Tibial nerve (tissue), 4 donors: Measurements from ENCODE around the gene FBXW7. TPM values are rescaled to one million over a fixed set of nuclear protein-coding genes. Genes with fewer than 3 reads are reported as not detected.

Experiments
- DNase-seq, 2 donors: peaks; one replicate each; pipeline ENCODE4 v3.0.0-alpha.2; 2019; ENCODE audit warnings: low spot score in 2 of 2
- H3K27ac ChIP-seq, 4 donors: fragments of 200-600 bp; sonication (generic) in 3 of 4; one replicate each; pipeline ENCODE4 v1.5.1; 2017 to 2019; ENCODE audit warnings: mild to moderate bottlenecking in 1 of 4
- H3K27me3 ChIP-seq, 2 donors: fragments of 200-600 bp; sonication (generic) in 1 of 2; one replicate each; pipeline versions ENCODE4 v1.5.1 to v1.6.0; 2017 to 2019
- H3K36me3 ChIP-seq, 3 donors: fragments of 200-600 bp; sonication (generic); one replicate each; pipeline ENCODE4 v1.5.1; 2018 to 2019
- H3K4me1 ChIP-seq, 4 donors: fragments of 200-600 bp; sonication (generic) in 3 of 4; one replicate each; pipeline ENCODE4 v1.5.1; 2017 to 2019
- H3K4me3 ChIP-seq, 4 donors: fragments of 200-600 bp; sonication (generic) in 3 of 4; one replicate each; pipeline ENCODE4 v1.5.1; 2017 to 2019; ENCODE audit warnings: mild to moderate bottlenecking in 1 of 4, moderate library complexity in 1 of 4
- H3K9me3 ChIP-seq, 4 donors: fragments of 200-600 bp; sonication (generic) in 3 of 4; one replicate each; pipeline ENCODE4 v1.5.1; 2017 to 2019
- EP300 ChIP-seq, 2 donors: sonication (generic); formaldehyde crosslinking; IDR thresholded peaks; one replicate each; pipeline ENCODE4 v1.6.1; 2017; ENCODE audit warnings: antibody characterized with exemption in 2 of 2, mild to moderate bottlenecking in 1 of 2
- POLR2A ChIP-seq, 2 donors: fragments of 450-650 bp; IDR thresholded peaks; one replicate each; pipeline ENCODE4 v1.6.1; 2017; ENCODE audit warnings: antibody characterized with exemption in 2 of 2, mild to moderate bottlenecking in 2 of 2, moderate library complexity in 2 of 2
- WGBS, 2 donors: methylation state at CpG; one replicate each; pipeline ENCODE4 v1.1.5; 2018; 5-methylcytosine and 5-hydroxymethylcytosine counted together
- total RNA-seq, 4 donors: library from RNA; depleted of rRNA; stranded (reverse); fragments of >200 nt; gene quantifications; one replicate each; pipeline ENCODE4 v1.1.0, GENCODE V29; 2016
- TF ChIP-seq, protein P1 (sequence below), 5 experiments: fragments of 200-600 bp in 3 of 5; fragments of 450-650 bp in 2 of 5; sonication (generic) in 3 of 5; IDR thresholded peaks; one replicate each; pipeline ENCODE4 v1.5.1; 2016 to 2019; ENCODE audit warnings: antibody characterized with exemption in 5 of 5, mild to moderate bottlenecking in 3 of 5, moderate library complexity in 2 of 5

The FBXW7 gene
- total RNA-seq, 4 donors from 2014 or later = 40.8 to 85.7 (median 62.1) TPM

- TF ChIP-seq POLR2A (IDR thresholded peaks at IDR 0.05) = no peak
- TF ChIP-seq, protein P1, sequence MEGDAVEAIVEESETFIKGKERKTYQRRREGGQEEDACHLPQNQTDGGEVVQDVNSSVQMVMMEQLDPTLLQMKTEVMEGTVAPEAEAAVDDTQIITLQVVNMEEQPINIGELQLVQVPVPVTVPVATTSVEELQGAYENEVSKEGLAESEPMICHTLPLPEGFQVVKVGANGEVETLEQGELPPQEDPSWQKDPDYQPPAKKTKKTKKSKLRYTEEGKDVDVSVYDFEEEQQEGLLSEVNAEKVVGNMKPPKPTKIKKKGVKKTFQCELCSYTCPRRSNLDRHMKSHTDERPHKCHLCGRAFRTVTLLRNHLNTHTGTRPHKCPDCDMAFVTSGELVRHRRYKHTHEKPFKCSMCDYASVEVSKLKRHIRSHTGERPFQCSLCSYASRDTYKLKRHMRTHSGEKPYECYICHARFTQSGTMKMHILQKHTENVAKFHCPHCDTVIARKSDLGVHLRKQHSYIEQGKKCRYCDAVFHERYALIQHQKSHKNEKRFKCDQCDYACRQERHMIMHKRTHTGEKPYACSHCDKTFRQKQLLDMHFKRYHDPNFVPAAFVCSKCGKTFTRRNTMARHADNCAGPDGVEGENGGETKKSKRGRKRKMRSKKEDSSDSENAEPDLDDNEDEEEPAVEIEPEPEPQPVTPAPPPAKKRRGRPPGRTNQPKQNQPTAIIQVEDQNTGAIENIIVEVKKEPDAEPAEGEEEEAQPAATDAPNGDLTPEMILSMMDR (IDR thresholded peaks at IDR 0.05) = no peak
- no peak for TF ChIP-seq EP300 (IDR thresholded peaks at IDR 0.05)
- Histone ChIP-seq H3K9me3 (no peaks in the 10 kb centered on the region), H3K27ac (no peak overlapping the region), H3K4me1 (peaks cover 0 to 16% (median 0%) of the 10 kb centered on the region in 4 donors), H3K36me3 (no peaks in the 10 kb centered on the region), H3K27me3 (no peaks in the 10 kb centered on the region), H3K4me3 (no peak overlapping the region)
- no peak for DNase-seq
- WGBS, 2 donors = 83 to 84% methylated on average over 2 of the region's 2 CpGs
These were observed 59.1 kb downstream of the FBXW7 start for GRCh38 chr4:152476796-152477195.

- Histone ChIP-seq H3K9me3 (peaks cover 0 to 3% (median 0%) of the 10 kb centered on the region in 4 donors), H3K27ac (no peak overlapping the region), H3K27me3 (no peaks in the 10 kb centered on the region), H3K36me3 (no peaks in the 10 kb centered on the region), H3K4me1 (no peaks in the 10 kb centered on the region), H3K4me3 (no peak overlapping the region)
- no peak for DNase-seq
- TF ChIP-seq, protein P1 (IDR thresholded peaks at IDR 0.05) = no peak
- no peak for TF ChIP-seq EP300 (IDR thresholded peaks at IDR 0.05)
- TF ChIP-seq POLR2A (IDR thresholded peaks at IDR 0.05) = no peak
- WGBS, 2 donors = 93 to 98% methylated on average over 3 of the region's 3 CpGs
These were observed 64.6 kb downstream of the FBXW7 start for GRCh38 chr4:152471251-152471792.

DNA sequence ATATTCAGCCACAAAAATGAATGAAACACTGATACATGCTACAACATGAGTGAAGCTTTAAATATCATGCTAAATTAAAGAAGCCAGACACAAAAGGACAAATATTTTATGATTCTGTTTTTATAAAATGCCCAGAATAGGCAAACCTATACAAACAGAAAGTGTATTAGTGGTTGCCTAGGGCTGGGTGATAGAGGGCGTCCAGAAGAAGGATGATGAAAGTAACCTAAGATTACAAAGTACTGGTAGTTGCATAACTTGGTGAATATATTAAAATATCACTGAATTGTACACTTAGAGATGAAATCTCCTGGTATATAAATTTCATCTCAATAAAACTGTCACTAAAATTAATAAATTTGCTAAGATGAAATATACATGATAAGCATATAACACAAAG, 67.5 kb downstream of the FBXW7 start:
- no peak overlapping the region for H3K27ac ChIP-seq
- H3K27me3 ChIP-seq = no peaks in the 10 kb centered on the region
- TF ChIP-seq EP300 (IDR thresholded peaks at IDR 0.05) = no peak
- TF ChIP-seq POLR2A (IDR thresholded peaks at IDR 0.05) = no peak
- TF ChIP-seq, protein P1 (IDR thresholded peaks at IDR 0.05) = no peak
- no peaks in the 10 kb centered on the region for H3K36me3 ChIP-seq
- 81 to 95% methylated on average over 1 of the region's 1 CpG for WGBS, 2 donors
- no peak overlapping the region for H3K4me3 ChIP-seq
- no peak for DNase-seq
- H3K9me3 ChIP-seq = peaks cover 0 to 3% (median 0%) of the 10 kb centered on the region in 4 donors
- peaks cover 0 to 8% (median 4%) of the 10 kb centered on the region in 4 donors for H3K4me1 ChIP-seq

DNA sequence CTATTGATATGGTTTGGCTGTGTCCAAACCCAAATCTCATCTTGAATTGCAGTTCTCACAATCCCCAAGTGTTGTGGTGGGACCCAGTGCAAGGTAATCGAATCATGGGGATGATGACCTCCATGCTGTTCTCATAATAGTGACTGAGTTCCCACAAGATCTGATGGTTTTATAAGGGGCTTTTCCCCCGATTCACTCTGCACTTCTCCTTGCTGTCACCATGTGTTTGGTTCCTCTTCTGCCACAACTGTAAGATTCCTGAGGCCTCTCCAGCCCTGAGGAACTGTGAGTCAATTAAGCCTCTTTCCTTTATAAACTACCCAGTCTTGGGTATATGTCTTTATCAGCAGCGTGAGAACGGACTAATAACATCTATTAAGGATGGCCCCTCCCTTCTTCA, 68.8 kb downstream of the FBXW7 start:
- DNase-seq = no peak
- Histone ChIP-seq H3K27ac (no peak overlapping the region), H3K36me3 (no peaks in the 10 kb centered on the region), H3K9me3 (peaks cover 0 to 3% (median 0%) of the 10 kb centered on the region in 4 donors), H3K4me1 (peaks cover 0 to 8% (median 4%) of the 10 kb centered on the region in 4 donors), H3K4me3 (no peak overlapping the region), H3K27me3 (no peaks in the 10 kb centered on the region)
- TF ChIP-seq, protein P1 (IDR thresholded peaks at IDR 0.05) = no peak
- no peak for TF ChIP-seq EP300 (IDR thresholded peaks at IDR 0.05)
- no peak for TF ChIP-seq POLR2A (IDR thresholded peaks at IDR 0.05)
- WGBS, 2 donors = 89 to 93% methylated on average over 4 of the region's 4 CpGs

- H3K4me3 ChIP-seq = no peak overlapping the region
- no peaks in the 10 kb centered on the region for H3K27me3 ChIP-seq
- H3K36me3 ChIP-seq = no peaks in the 10 kb centered on the region
- DNase-seq = no peak
- no peaks in the 10 kb centered on the region for H3K9me3 ChIP-seq
- no peak overlapping the region for H3K27ac ChIP-seq
- TF ChIP-seq, protein P1 (IDR thresholded peaks at IDR 0.05) = no peak
- TF ChIP-seq POLR2A (IDR thresholded peaks at IDR 0.05) = no peak
- no peak for TF ChIP-seq EP300 (IDR thresholded peaks at IDR 0.05)
- 70 to 74% methylated on average over 5 of the region's 5 CpGs for WGBS, 2 donors
- peaks cover 0 to 17% (median 8%) of the 10 kb centered on the region in 4 donors for H3K4me1 ChIP-seq
These were observed 71.7 kb downstream of the FBXW7 start for GRCh38 chr4:152464030-152464823.
